NCI-H345 treated with DMSO at 0.1 percent for 48 hours (cell line): Measurements from ENCODE around the gene SSBP3.
"Not testable (repeated sequence)": the region's sequence is repeated elsewhere in the genome, so short reads cannot be mapped to it uniquely, and the experiment has no call there.

Experiments
- DNase-seq: peaks from one replicate; lab custom pipeline; 2025; ENCODE audit not compliant: unreplicated experiment; lab: John Stamatoyannopoulos, UW

The SSBP3 gene

DNA sequence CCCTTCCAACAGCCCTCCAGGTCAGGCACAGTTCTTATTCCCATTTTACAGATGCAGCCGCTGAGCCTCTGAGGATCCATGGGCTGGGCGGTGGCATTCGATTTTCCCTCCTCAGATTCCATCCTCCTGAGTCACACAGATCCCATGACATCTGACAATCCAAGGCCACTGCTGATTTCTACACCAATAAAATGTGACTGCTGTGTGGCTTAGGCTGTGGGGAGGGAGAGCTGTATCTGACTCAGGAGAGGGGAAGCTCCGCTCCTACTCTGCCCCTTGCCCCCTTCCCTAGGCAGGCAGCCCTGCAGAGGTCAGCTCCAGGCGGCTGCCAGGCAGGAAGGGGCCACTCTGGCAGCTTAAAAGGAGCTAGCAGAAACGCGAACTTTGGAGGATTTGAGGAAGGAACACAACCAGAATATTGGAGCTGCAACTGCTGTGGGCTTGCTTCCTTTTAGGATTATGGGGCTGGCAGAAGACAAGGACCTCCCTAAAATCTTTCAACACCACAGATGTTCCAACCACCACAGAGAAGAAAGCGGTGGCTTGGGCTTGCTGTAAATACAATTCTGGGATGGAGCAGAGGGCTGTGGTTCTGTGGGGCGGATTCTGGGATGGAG is 156.3 kb downstream of the SSBP3 start:
- no peak for DNase-seq

DNA sequence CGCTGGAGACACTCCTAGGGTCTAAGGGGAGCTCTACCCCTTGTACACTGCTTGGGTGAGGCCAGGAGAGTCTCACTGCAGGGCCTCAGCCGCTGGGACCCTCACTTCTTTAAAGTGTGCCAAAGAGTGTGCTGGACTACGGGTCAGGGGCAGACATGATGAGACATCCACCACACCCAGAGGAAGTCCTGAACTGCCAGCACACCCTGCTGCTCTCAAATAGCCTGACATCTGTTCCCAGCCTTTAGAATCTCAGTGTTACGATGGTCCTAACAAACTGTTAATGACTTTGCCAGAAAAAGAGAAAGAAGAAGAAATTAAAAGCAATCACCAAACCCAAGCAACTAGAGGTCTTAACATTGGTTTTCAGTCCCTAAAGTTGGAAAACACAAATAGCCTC is 157.2 kb downstream of the SSBP3 start:
- no peak for DNase-seq

DNA sequence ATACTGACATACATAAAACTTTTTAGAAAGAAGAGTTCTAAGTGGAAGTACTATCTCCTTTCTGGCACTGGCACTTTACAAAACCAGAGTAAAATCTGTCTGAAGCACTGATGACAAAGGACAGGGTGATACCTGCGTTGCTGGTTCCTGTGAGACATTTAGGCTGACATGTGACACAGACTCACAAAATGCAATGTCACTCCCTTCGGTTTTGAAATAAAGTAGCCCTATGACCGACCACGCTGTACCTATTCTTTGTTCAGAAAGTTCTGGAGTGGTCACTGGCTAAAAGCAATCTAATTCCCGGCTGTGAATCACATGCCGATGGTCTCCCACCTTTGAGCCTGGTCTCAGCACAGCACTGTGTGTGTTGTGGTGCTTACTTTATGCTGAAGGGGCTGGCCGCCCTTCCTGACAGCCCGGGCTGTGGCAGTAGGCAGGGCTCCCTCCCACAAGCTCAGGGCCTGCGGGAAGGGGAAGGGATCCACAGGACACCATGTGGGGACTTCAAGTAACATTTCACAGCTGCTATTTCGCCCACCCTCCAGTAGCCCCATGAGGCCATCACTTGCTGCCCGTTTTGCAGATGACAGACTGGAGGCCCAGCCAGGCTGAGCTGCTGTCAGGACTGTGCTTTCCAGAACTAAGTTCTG is 158.2 kb downstream of the SSBP3 start:
- DNase-seq: no peak

DNA sequence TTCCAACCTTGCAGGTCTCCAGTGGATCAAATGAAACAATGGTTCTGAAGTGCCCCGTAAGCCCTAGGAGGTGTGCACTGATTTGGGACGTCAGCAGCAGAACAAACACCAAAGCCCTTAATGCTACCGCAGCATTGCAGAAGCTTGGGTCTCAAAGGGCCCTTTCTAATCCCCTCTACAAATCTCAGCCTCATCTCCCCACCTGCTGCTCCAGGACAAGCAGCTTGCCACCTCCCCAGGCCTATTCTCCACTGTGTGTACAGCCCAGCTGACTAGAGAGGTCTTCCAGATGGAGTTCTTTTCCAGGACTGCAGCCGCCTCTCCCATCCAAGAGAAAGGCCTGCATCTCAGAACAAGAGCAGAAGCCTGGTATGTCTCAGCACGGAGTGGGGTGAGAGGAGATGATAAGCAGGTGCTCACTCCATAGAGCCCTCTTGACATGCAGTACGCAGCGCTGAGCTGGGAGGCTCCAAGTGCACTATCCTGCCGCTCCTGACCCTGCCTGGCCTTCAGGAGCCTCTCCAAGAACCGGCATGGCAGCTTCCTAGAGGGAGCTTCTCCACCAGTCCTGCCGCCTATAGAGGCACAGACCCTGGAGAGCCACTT is 160.0 kb downstream of the SSBP3 start:
- no peak for DNase-seq

- no peak for DNase-seq
These were observed 160.7 kb downstream of the SSBP3 start for GRCh38 chr1:54245501-54245900.

DNA sequence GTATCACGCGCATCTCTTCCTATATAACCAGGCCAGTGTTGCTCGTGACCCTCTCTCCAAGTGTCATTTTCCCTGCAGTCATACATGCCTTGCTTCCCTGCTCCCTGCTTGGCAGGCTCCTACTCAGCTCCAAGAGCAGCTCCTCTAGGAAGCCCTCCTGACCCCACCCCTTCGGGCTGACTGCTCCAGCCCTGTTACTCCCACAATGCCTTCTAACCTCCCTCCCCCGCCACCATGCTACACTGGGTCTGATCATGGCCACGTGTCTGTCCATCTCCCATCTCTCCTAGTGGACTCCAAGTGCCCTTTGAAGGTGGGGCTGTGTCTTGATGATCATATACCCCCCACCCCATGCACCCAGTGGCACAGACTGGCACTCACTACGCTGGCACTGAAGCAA is 161.5 kb downstream of the SSBP3 start:
- no peak for DNase-seq

DNA sequence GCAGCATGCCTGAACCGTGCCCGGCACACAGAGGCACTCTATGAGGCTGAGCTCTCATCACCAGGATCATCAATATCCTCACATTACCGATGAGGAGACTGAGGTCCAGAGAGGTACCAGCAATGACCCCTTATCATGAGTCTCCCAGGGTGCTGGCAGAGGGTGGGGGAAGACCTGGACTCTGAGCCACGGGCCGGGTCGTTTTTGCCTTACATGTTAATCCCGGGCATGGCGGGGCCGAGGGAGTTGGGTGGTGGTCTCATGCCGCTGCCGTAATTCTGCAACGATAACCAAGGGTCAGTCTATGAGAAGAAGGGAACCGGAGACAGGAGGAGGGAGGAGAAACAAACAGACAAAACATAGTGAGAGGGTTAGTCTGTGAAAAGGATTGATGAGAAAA is 163.2 kb downstream of the SSBP3 start:
- no peak for DNase-seq

DNA sequence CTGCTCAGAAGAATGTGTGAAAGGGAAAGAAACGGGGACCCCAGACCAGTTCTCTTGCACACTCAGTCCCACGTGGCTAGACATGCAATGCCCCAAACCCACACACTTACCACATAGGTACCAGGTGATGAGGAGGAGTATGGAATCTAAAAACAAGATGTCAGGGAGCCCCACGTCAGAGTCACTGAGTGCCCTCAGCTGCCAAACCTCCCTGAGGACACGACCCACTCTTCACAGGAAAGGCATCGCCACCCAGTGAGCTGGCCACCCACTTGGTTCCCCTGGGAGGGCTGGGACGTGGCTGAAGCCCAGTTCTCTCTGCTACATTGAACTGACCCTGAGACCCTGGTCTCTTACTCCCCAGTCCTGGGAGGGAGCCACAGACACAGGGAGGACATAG is 164.8 kb downstream of the SSBP3 start:
- DNase-seq: no peak

- no peak for DNase-seq
These were observed 165.4 kb downstream of the SSBP3 start for GRCh38 chr1:54240741-54241335.

DNA sequence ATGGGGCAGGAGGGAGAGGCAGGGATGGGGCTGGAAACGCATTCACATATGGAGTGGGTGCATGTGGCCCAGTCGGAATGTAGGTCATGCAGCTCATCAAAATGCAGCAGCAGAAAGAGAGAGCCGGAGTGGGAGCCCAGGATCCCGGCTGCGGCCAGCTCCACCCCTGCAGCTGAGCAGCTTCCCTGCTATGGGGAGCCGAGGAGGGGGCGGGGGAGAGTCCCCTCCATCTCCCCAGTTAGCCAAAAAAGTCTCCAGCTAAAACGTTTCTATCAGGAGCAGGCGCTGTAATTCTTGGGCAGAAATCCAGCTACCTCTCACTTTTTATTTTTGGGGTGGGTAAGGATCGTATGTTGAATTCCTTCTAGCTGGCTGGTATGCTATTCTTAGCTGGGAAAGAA is 166.6 kb downstream of the SSBP3 start:
- no peak for DNase-seq

- no peak for DNase-seq
These were observed 167.2 kb downstream of the SSBP3 start for GRCh38 chr1:54239035-54239383.

DNA sequence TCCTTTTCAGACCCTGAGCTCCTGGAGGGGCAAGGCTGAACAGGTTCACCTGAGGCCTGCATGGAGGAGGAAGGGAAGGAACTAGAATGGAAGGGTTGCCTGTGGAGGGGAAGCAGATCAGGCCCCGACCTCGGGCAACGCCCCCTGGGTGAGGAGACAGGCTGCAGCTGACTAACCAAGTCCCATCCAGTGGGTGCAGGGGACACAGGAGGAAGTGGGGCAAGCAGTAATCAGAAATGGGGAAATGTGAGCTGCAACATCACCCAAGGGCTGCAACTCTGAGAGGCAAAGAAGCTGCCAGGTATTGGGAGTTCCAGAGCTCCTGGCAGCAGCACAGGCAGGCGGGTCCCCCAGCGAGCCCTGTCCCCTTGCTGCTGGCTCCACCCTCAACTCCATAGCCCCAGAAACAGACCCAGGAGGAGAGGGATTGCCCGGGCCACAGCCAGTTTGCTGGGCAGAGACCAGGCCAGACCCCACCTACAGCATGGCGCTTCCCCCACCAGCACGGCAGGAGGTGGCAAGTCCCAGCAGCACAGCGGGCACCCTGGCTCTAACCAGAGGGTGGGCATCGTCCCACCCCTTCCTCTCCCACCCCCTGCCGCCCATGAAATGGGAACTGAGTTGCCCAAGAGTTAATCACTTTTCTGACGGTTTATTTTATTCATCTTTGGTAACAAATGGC is 167.7 kb downstream of the SSBP3 start:
- no peak for DNase-seq

GRCh38 chr1:54237586-54237985 is 168.6 kb downstream of the SSBP3 start:
- DNase-seq: no peak

DNA sequence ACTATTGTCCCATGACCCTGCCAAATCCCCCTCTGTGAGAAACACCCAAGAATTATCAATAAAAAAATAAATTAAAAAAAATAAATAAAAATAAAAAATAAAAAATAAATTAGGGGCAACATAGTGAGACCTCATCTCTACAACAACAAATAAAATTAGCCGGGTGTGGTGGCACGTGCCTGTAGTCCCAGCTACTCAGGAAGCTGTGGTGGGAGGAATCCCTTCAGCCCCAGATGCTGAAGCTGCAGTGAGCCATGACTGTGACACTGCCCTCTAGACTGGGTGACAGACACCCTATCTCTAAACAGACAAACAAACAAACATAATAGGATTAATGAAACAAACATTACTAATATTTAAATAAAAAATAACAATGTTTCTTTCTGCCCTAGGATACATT is 171.9 kb downstream of the SSBP3 start:
- no peak for DNase-seq

DNA sequence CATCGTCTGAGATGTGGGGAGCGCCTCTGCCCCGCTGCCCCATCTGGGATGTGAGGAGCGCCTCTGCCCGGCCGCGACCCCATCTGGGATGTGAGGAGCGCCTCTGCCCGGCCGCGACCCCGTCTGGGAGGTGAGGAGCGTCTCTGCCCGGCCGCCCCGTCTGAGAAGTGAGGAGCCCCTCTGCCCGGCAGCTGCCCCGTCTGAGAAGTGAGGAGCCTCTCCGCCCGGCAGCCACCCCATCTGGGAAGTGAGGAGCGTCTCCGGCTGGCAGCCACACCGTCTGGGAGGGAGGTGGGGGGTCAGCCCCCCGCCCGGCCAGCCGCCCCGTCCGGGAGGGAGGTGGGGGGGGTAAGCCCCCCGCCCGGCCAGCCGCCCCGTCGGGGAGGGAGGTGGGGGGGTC is 173.0 kb downstream of the SSBP3 start:
- DNase-seq: not testable (repeated sequence)

- DNase-seq: no peak
These were observed 175.5 kb downstream of the SSBP3 start for GRCh38 chr1:54230507-54231339.

DNA sequence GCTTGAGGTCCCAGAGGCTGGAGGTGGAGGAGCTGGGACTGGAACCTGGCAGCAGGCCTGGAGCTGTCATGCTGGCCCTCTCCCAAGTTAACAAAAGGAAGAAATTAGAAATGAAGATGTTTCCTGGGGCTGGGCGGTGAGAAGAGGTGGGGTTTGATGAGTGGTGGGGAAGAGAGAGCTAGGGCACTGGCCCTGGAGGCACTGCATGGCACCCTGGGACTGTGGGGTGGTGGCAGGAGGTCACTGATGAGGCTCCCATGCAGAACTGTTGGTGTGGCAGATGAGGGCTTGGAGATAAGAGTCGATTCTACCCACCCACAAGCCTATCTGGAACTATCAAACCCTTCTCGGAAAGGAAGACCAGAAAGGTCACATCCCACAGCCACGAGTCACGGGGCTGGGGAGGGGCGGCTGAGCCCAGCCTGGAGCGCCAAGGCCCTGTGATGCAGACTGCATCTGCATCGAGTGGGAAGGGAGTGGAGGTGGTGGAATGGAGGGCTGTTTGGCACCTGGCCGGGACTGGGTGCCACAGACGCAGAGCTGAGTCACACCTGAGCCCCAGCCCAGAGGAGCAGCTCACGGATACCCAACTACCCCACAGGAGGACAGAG is 176.8 kb downstream of the SSBP3 start:
- no peak for DNase-seq

- no peak for DNase-seq
These were observed 177.5 kb downstream of the SSBP3 start for GRCh38 chr1:54228638-54229079.

GRCh38 chr1:54227891-54228310 is 178.3 kb downstream of the SSBP3 start:
- DNase-seq: no peak

- DNase-seq: no peak
These were observed 179.0 kb downstream of the SSBP3 start for GRCh38 chr1:54227091-54227602.
